Left renal pelvis (tissue), 4 donors: Measurements from ENCODE around the gene SMCO3. TPM values are rescaled to one million over a fixed set of nuclear protein-coding genes. Genes with fewer than 3 reads are reported as not detected.
"Not testable (repeated sequence)": the region's sequence is repeated elsewhere in the genome, so short reads cannot be mapped to it uniquely, and the experiment has no call there.

Experiments used
- DNase-seq, 4 donors: peaks; one replicate each; pipeline ENCODE4 v3.0.0-alpha.2; 2013; ENCODE audit warnings: low read depth in 4 of 4, low spot score in 3 of 4
- polyA plus RNA-seq, 4 donors: library from polyadenylated mRNA; unstranded; fragments of 120-200 nt; gene quantifications; one replicate each; pipeline ENCODE4 v1.2.1, GENCODE V29; 2013; ENCODE audit not compliant: insufficient read length in 4 of 4

SMCO3 gene
- polyA plus RNA-seq, 4 donors: 0.23 to 3.1 (median 2.5) TPM

DNA sequence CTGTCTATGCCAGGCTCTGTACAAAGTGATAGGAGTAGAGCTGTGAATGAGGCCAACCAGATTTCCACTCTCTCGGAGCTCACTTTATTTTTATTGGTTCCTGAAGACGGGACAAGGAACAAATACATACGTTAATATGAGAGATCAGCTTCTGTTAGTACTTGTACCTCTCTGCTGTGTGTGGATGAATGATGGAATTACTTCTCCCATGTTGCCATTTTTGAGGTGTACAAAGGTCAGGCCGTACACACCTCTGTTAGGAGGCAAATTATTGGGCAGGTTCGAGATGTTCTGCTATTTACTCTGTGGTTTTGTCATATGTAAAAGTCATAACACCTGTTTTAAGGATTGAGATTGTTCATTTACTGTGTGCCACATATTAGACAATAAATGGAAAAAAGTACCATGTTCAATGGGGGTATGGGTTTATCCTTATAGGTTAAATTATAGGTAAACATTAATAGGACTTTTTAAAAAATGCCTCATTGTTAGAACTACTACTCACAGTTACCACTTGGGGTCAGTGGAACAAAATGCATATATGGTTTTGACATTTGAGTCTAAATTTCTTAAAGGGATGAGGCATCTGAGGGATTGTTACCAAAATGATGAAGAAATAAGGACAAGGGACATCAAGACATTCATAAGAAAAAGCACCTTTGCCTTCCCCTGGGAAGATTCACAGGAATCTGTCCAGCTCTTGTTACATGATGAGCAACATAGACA, 37.6 kb downstream of the SMCO3 start:
- DNase-seq: no peak

DNA sequence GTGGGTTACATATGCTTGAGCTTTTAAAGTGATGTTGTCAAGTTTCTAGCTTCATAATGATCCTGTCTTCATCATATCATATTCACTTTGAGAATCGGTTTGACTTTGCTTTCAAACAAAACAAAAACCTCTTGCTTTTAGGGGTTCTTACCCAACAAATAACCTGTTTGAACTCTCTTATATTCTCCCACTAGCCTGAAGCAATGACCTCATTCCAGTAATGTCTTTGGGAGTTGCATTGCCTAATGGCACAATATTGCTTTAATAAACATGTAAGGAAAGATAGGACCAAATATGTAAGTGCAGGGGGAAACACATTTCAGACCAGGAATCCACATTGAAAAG, 38.4 kb downstream of the SMCO3 start:
- DNase-seq: no peak

DNA sequence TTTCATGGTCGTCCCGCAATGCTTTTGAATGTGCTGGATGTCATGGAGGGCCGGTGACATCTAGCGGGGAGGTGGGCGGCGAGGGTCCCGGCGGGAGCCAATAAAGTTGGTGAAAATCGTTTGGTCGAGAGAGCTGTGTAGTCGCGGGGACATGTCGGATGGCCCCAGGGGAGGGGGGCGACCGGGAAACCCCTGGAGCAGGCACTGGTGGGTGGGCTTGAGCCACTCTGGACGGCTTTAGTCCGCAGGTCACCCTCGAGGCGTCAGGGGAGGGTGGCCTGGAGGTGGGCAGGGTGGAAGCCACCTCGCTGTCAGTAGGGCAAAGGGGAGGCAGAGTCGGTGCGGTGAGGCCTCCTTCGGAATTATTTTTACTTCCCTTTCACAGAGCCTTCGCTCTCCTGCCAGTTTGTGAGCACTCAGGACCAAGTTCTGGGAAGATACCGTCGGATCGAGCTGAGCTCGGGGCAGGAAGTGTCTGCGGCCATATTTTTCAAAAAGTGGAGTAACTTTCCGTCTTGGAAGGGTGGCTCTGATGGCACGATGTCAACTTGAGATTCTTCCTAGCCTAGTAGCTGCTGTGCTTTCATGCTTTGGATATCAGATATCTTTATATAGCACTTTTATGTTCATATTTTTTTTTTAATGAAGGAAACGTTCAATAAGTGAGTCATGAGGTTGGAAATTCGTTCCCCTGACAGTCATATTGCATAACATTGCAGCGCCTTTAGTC, 38.9 kb downstream of the SMCO3 start:
- peak in 1 of 4 donors; percentile 32 for DNase-seq

DNA sequence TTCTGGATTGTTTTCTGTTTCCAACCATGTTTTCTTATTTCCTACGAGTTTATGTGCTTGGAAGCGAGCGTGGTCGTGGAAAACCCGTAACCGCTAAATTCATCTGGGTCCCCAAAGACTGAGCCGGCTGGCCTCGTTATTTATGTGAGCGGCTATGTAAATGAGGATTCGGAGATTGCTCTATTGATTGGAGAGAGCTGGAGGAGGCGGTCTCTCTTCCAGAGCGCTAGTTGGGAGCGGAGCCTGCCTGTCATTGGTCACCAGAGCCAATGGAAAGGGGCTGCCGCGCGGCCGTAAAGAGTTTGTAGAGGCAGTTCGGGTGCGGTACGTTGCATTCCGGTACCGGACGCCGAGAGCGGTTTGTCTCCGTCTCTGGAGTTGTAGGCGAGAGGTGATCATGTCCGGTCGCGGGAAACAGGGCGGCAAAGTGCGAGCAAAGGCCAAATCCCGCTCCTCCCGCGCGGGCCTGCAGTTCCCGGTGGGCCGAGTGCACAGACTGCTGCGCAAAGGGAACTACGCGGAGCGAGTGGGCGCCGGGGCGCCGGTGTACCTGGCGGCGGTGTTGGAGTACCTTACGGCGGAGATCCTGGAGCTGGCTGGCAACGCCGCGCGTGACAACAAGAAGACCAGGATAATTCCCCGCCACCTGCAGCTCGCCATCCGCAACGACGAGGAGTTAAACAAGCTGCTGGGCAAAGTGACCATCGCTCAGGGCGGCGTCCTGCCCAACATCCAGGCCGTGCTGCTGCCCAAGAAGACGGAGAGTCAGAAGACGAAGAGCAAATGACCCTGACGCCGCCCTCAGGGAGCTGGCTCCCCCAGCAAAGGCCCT, 39.7 kb downstream of the SMCO3 start:
- DNase-seq: peak; percentile 93 to 96 (median 95)

DNA sequence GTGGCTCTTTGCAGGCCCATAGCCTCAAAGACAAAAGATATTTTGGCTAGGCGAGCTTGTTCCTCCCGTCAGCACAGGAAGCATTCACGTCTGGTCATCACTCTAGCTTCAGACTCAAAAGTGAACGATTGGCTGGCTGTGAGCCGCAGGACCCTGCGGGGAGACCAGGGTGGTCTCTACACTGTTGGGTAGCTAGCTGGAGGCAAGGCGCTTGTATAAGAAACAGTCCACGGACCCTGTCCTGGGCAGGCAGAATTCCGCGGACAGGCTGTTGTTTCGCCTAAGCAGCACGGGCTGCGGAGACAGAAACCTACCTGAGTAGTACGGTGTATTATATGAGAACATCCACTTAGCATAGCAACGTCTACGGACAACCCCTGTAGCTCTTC, 40.3 kb downstream of the SMCO3 start:
- peak in 1 of 4 donors; percentile 50 for DNase-seq

DNA sequence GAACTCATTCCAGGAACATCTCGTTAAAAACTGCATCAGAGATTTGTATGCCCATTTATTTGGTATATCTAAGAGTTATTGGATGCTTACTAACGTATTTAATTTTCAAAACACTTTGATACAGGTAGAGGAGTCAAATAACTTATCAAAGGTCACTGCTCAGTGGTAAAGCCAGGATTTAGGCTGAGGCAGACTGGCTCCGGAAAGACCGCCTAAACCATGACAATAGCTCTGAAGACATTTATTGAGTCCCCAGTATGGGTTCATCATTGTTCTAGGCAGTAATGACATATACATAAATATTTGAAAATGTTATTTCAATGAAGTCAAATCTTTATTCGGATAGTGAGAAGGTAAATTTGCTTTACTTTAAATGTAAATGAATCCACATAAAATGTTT, 41.0 kb downstream of the SMCO3 start:
- no peak for DNase-seq

DNA sequence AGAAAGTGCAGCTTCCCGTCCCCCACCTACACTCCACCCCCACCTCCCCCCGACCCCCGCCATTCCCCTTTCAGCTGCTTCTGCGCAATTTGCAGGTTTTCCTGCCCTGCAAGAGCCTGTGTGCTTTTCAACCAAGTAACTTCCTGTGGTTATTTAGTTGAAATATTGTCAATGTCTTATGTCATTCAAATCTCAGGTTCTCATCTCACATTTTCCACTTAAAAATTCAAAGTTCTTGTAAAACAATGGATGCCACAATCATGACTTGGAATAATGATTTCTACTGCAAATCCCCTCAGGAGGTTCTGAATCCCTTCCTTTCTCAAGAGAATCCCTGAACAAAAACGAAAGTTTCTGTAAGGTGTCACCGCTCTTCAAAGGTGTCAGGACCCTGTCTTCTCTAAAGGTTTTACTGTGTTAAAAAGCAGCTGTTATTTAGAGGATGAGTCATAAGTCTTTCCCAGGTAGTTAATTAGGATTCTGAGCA, 42.3 kb downstream of the SMCO3 start:
- DNase-seq: no peak

DNA sequence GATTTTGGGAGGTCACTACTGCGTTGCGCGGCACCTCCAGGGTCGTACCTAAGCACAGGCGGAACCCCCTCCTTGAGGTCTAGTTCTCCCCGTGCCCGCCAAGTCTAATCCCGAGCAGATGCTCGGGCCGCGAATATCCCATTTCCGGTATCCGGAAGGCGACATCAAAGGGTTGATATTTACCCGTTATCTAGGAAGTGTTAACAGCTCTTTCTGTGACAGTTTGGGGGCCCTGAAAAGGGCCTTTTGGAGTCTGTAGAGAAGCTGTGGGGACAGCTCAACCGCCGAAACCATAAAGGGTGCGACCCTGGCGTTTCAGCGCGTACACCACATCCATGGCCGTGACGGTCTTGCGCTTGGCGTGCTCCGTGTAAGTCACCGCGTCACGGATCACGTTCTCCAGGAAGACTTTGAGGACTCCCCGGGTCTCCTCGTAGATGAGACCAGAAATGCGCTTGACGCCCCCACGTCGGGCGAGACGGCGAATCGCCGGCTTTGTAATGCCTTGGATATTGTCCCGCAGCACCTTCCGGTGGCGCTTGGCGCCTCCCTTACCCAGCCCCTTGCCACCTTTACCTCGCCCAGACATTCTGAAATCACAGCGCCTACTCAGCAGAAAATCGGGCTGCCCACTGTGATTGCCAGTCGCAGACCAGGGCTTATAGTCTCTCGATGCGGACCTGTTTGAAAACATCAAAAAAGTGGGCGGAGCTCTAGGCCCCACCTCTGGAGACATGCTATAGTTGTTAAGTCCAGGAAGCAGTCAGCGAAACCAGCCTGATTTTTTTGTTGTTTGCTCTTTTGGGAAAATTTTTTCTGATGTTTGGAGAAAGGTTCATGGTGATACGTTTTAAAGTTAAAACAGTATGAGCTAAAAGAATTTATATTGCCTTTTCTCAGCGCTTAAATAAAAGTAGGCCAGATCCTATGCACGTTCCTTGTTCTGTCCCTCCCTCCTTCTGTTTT, 43.2 kb downstream of the SMCO3 start:
- DNase-seq: peak; percentile 94 to 96 (median 95)

DNA sequence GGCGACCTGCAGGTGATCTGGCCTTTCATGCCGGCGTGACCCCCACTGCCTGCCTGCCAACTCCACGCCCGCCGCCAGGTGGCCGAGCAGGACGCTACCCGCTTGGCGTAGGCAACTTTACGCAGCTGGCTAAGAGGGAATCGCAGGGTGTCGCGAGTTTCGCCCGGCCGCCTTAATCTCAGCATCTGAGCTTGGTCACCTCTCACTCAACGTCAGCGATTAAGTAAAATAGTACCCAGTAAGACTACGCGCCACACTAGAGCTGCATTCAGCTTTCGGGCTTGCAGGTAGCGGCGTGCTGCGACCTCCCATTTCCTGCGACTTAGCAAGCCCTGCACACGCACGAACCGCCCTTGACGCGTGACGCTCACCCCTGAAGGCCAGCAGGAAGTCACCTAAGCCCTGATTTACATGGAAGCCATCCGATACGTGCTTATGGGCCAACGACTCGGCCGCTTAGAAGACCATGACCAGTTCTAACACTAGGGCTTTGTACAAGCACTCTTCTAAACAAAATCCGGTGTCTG, 44.0 kb downstream of the SMCO3 start:
- peak; percentile 67 to 73 (median 72) for DNase-seq

DNA sequence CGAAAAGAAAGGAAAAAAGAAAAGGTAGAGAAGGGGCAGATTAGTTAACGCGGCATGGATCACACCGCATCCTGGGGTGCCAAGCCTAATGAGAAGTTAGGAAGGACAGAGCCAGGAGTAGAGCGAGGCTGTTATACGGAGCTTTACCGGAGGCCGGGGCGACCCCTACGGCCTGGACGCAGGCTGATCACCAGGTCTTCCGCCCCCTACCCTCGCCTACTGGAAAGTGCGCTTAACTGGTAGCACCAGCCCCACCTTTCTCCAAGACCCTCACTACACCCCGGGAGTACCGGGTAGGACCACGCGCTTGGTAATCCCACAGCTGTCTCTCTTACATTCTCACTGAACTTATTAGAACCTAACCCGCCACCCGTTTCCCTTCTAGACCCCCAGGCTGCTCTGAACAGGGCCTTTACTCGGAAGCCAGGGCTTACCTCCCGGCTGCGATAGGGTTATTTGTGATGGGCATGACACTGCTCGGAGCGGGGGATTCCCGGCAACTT, 44.5 kb downstream of the SMCO3 start:
- peak in 1 of 4 donors; percentile 37 for DNase-seq

DNA sequence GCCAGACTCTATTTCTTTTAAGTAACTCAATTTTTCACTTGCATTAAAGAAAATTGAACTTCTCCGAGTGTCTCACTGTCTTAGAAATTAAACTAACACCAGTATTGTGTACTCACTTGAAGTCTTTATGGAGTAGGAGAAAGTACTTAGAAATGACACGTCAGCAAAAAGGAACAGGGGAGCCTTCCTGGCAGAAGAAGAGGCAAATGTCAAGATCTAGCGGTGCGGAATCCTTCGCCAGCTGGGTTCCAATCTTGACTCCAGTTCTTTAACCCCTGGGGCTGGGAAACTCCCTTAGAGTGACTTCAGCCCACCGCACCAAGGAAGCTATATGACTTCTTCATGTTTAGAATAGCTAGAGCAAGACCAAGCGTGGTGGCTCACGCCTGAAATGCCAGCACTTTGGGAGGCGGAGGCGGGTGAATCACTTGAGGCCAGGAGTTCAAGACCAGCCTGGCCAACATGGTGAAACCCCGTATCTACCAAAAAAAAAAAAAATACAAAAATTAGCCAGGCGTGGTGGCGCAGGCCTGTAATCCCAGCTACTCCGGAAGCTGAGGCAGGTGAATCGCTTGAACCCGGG, 45.1 kb downstream of the SMCO3 start:
- no peak for DNase-seq

DNA sequence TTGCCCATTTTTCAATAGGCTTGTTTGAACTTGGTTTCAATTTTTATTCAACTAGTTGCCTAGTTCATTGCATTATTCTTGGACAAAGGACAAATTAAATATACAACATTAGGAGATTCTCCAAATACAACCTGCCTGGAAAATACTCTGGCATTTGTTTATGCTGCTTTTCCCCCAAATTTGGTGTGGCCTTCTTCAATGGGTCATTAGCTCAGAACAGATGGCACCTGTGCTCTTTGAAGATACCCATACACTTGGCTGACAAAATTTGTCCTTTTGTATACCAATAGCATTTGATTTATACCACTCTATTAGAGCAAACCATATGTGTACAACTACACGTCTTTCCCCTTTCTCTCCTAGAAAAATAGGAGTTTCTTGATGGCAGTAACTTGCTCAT, 46.4 kb downstream of the SMCO3 start:
- DNase-seq: no peak

DNA sequence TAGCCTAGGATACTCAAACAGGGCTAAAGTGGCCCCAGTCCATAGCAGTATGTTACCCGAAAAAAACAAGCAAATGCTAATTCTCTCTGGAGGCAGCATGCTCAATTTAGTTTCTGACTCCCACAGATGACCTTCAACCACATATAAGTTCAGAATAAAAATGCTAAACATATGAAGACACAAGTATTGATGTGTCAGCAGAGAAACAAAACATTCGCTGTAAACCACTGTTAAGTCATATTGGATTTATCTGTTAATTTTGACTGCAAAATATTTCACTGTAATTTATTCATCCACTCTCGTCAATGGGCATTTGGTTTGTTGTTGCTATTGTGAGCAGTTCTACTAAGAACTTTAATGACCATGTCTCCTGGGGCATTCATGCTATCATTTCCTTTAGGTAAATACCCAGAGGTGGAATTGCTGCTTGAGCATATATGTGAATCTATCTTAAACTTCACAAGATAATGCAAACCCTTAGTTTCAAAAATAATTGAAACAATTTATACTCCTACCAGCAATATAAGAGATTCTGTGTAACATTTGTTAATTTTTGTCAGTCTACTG, 47.2 kb downstream of the SMCO3 start:
- DNase-seq: no peak

DNA sequence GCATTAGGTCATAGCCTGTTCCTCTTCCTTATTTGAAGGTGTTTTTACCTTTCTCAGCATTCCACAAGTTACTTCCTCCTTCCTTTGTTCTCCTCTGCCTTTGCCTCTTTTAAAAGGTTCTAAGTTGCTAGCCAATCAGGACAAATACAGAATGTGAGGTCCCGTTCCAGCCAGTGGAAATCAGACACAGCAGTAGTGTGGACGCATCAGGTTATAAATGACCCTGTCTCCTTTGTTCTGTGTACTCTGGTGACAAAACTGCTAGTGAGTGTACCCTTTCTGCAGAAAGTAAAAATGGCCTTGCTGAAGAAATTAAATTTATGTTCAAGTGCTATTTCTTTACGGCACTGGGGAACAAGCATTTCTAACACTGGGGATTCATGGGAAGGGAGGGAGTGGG, 48.0 kb downstream of the SMCO3 start:
- DNase-seq: not testable (repeated sequence)

DNA sequence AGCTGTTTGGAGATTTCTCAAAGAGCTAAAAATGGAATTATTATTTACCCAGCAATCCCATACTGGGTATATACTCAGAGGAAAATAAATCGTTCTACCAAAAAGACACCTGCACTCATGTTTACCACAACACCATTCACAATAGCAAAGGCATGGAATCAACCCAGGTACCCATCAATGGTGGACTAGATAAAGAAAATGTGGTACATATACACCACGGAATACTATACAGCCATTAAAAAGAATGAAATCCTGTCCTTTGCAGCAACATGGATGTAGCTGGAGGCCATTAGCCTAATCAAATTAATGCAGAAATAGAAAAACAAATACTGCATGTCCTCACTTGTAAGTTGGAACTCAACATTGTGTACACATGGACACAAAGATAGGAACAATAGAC, 48.6 kb downstream of the SMCO3 start:
- no peak for DNase-seq

DNA sequence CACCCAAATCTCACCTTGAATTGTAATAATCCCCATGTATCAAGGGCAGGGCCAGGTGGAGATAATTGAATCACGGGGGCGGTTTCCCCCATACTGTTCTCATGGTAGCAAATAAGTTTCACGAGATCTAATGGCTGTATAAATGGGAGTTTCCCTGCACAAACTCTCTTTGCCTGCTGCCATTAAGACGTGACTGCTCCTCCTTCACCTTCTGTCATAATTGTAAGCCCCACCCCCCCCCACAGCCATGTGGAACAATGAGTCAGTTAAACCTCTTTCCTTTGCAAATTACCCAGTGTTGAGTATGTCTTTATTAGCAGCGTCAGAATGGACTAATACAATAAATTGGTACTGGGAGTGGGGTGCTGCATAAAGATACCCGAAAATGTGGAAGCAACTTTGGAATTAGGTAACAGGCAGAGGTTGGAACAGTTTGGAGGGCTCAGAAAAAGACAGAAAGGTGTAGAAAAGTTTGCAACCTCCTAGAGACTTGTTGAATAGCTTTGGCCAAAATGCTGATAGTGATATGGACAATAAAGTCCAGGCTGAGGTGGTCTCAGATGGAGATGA, 54.2 kb downstream of the SMCO3 start:
- DNase-seq: not testable (repeated sequence)

DNA sequence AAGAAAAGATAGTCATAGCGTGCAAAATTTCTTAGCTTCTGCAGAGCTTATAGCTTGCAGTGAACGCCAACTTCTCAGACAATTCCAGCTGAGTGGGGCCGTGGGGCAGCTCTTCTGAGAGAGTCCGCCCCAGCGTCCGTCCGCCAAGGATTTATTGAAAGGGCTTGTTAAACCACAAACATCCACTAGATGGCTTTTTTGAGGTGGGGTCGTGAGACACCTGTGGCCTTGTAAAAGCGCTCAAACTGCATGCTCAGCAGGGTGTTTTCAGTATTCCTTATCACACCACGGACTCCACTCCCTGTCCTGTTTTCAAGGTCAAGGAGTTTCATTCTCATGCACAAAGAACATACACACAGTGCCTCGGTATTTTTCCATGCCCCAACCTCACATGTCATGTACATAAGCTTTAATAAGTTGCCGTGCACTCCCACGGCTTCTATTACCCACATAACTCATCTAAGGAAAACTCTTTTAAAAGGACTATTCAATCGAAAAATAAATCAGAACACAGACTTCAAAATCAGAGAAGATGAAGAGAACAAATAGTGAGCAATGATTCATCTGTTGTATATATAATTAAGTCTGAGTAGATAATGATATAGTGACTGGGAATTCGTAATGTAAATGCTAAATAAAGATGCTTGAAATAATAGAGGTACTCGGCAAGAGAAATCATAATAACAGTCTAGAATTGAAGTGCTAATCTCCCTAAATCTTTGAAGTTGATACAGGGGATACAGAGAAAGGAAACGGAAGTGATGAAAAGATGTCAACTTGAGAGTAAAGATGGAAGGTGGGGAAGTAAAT, 57.4 kb downstream of the SMCO3 start:
- DNase-seq: no peak
